ENCODE results near the gene MAN1B1. TPM values are rescaled to one million over a fixed set of nuclear protein-coding genes. Genes with fewer than 3 reads are reported as not detected.

Gene MAN1B1
- total and polyA plus RNA-seq, 2 of the 4 experiments (the other 2 are of a cell fraction) = 28.7 to 55.1 TPM

- no peak for DNase-seq
- Histone ChIP-seq H4K5ac (ENCODE audit: low read depth, low read length) (no peak overlapping the region), H3K27me3 (ENCODE audit: control insufficient read depth, insufficient read depth, low read length) (peaks cover 2% of the 10 kb centered on the region; the same call in 1 of the 2 replicates), H4K8ac (ENCODE audit: low read depth in 2 of 2, low read length in 2 of 2) (no peak overlapping the region), H2BK20ac (ENCODE audit: low read depth, low read length) (no peak overlapping the region), H3K4me1 (ENCODE audit: control insufficient read depth, insufficient read depth, low read length) (no peaks in the 10 kb centered on the region), H3K4me2 (ENCODE audit: low read depth, low read length) (no peak overlapping the region), H3K23ac (ENCODE audit: low read depth, low read length) (no peak overlapping the region), H3K9me3 (ENCODE audit: control insufficient read depth, insufficient read depth, low read length) (no peaks in the 10 kb centered on the region), H3K36me3 (ENCODE audit: control insufficient read depth, insufficient read depth, low read length) (peaks cover 17% of the 10 kb centered on the region), H4K91ac (ENCODE audit: insufficient read depth, low read depth, low read length) (no peak overlapping the region), H2AK5ac (ENCODE audit: low read depth, low read length) (no peak overlapping the region), H3K4me3 (ENCODE audit: insufficient read depth, low read depth, low read length) (no peak overlapping the region), H4K20me1 (ENCODE audit: insufficient read depth, low read length) (peaks cover 7% of the 10 kb centered on the region; the same call in 1 of the 2 replicates), H3K27ac (ENCODE audit: insufficient read depth, low read length) (no peak overlapping the region), H3K56ac (ENCODE audit: extremely low read depth, insufficient read depth, low read length) (no peak overlapping the region), H3K14ac (replicated peaks; ENCODE audit: low read depth, low read length) (no peak overlapping the region), H2BK15ac (ENCODE audit: low read depth, low read length) (no peak overlapping the region), H3K4ac (ENCODE audit: low read depth, low read length) (no peak overlapping the region), H3K9me1 (ENCODE audit: insufficient read depth, low read length) (no peaks in the 10 kb centered on the region), H3K79me1 (ENCODE audit: low read depth in 1 of 2, low read length in 2 of 2) (no peaks in the 10 kb centered on the region), H2AFZ (replicated peaks; ENCODE audit: low read length, poor library complexity) (no peak overlapping the region), H2BK120ac (ENCODE audit: low read depth, low read length) (no peak overlapping the region), H2AK9ac (replicated peaks; ENCODE audit: low read depth, low read length, poor library complexity) (no peak overlapping the region), H3K18ac (ENCODE audit: low read depth, low read length) (no peak overlapping the region), H3K9ac (ENCODE audit: low read depth, low read length) (no peak overlapping the region), H2BK5ac (ENCODE audit: low read depth, low read length, poor library complexity, severe bottlenecking) (no peak overlapping the region)
- TF ChIP-seq RAD21 (IDR thresholded peaks at IDR 0.05; ENCODE audit: low read length) (no peak), MAFK (IDR thresholded peaks at IDR 0.05; ENCODE audit: low read depth, low read length) (no peak), USF2 (IDR thresholded peaks at IDR 0.05; ENCODE audit: low read depth, low read length) (no peak)
- in situ Hi-C loops (cut with MboI; ENCODE audit: low sequenced_read_pairs) (loop anchor here (10.0 kb wide), 1 partner anchor 252 kb away; no protein-coding TSS in a partner anchor), intact Hi-C loops (cut with micrococcal nuclease) (no loop called here), dilution Hi-C loops (cut with HindIII; ENCODE audit: low sequenced_read_pairs, unreplicated experiment) (no loop called here)
- ChIA-PET CTCF (interaction anchor here (0.6 to 3.1 kb wide), 2 partner anchors 89 to 202 kb away, joined by 3 to 27 read pairs; no protein-coding TSS in a partner anchor), POLR2A (ENCODE audit: unreplicated experiment) (no interaction called here)
- 100% methylated on average over 1 of the region's 13 CpGs; no CpG with 5 or more reads in 1 of the 2 experiments for WGBS, 2 experiments (ENCODE audit: extremely low coverage in 2 of 2, insufficient read length in 1 of 2)
- ATAC-seq (ENCODE audit: low read depth) = no peak
- no TSS peak for BruUV-seq (replicated peaks)
Observed at GRCh38 chr9:137037035-137037434, 49.8 kb upstream of the MAN1B1 start.
